Neural progenitor cell (in vitro differentiated cells): ENCODE results near the gene POLE3. TPM values are rescaled to one million over a fixed set of nuclear protein-coding genes. Genes with fewer than 3 reads are reported as not detected.
A peak's percentile ranks its signal among the peaks of the same experiment; 100 is the strongest.

ENCODE experiments used
- DNase-seq: peaks from one replicate; pipeline ENCODE4 v3.0.0-alpha.2; 2016; ENCODE audit warnings: low spot score
- H2AFZ ChIP-seq: fragments of 200-600 bp; sonication (generic); replicated peaks from 2 replicates; pipeline ENCODE4 v1.6.1; 2016; ENCODE audit warnings: antibody characterized with exemption
- H3F3A ChIP-seq: fragments of 200-600 bp; sonication (generic); 2 replicates; pipeline ENCODE4 v1.6.1; 2016; ENCODE audit warnings: antibody characterized with exemption, low read depth
- H3K27ac ChIP-seq: fragments of 200-600 bp; sonication (generic); 2 replicates; pipeline ENCODE4 v1.5.1; 2016; ENCODE audit warnings: mild to moderate bottlenecking
- H3K27me3 ChIP-seq: fragments of 200-600 bp; sonication (generic); 2 replicates; pipeline ENCODE4 v1.6.1; 2016; ENCODE audit warnings: mild to moderate bottlenecking, moderate library complexity
- H3K36me3 ChIP-seq: fragments of 200-600 bp; sonication (generic); 2 replicates; pipeline ENCODE4 v1.5.1; 2016
- H3K4me1 ChIP-seq: fragments of 200-600 bp; sonication (generic); 2 replicates; pipeline ENCODE4 v1.6.1; 2016; ENCODE audit warnings: mixed run types
- H3K4me2 ChIP-seq: fragments of 200-600 bp; sonication (generic); 2 replicates; pipeline ENCODE4 v1.6.1; 2016
- H3K4me3 ChIP-seq: fragments of 200-600 bp; sonication (generic); 2 replicates; pipeline ENCODE4 v1.5.1; 2016
- H3K79me2 ChIP-seq: fragments of 200-600 bp; sonication (generic); 2 replicates; pipeline ENCODE4 v1.6.1; 2016; ENCODE audit warnings: low read depth
- H3K9ac ChIP-seq: fragments of 200-600 bp; sonication (generic); 2 replicates; pipeline ENCODE4 v1.6.1; 2016
- H3K9me3 ChIP-seq: fragments of 200-600 bp; sonication (generic); 2 replicates; pipeline ENCODE4 v1.5.1; 2016; ENCODE audit warnings: low read depth
- H4K20me1 ChIP-seq: fragments of 200-600 bp; sonication (generic); 2 replicates; pipeline ENCODE4 v1.6.1; 2016; ENCODE audit warnings: low read depth
- H3K27ac Mint-ChIP-seq: 3 replicates; pipeline ENCODE4 v1.8.0; 2021; ENCODE audit warnings: mixed read lengths
- H3K27me3 Mint-ChIP-seq: 2 replicates; pipeline ENCODE4 v1.8.0; 2022; ENCODE audit warnings: low read depth, mild to moderate bottlenecking, inconsistent platforms, moderate library complexity, mixed read lengths; ENCODE audit not compliant: insufficient read depth
- H3K36me3 Mint-ChIP-seq: 3 replicates; pipeline ENCODE4 v1.8.0; 2021; ENCODE audit warnings: mixed read lengths
- H3K4me1 Mint-ChIP-seq: 3 replicates; pipeline ENCODE4 v1.8.0; 2021; ENCODE audit warnings: mixed read lengths
- H3K4me3 Mint-ChIP-seq: 3 replicates; pipeline ENCODE4 v1.8.0; 2021; ENCODE audit warnings: mild to moderate bottlenecking, moderate library complexity, mixed read lengths
- H3K9me3 Mint-ChIP-seq: 3 replicates; pipeline ENCODE4 v1.8.0; 2020; ENCODE audit warnings: mixed read lengths
- EZH2 ChIP-seq: fragments of 200-600 bp; sonication (generic); IDR thresholded peaks from 2 replicates; pipeline ENCODE4 v1.6.1; 2017; ENCODE audit warnings: antibody characterized with exemption, mild to moderate bottlenecking, moderate library complexity
- EZH2phosphoT487 ChIP-seq: fragments of 200-600 bp; sonication (generic); IDR thresholded peaks from 2 replicates; pipeline ENCODE4 v1.6.1; 2017; ENCODE audit warnings: antibody characterized with exemption
- total RNA-seq: library from RNA; depleted of rRNA; stranded (reverse); fragments of >200 nt; gene quantifications from 2 replicates; pipeline ENCODE4 v1.2.3, GENCODE V29; 2015; ENCODE audit warnings: low replicate concordance
- TF ChIP-seq, protein P1 (sequence below): fragments of 200-600 bp; sonication (generic); IDR thresholded peaks from 2 replicates; pipeline ENCODE4 v1.5.1; 2017; ENCODE audit warnings: antibody characterized with exemption, mild to moderate bottlenecking

Gene POLE3
- total RNA-seq, 1 donor from 2014 or later = 57.8 TPM

DNA sequence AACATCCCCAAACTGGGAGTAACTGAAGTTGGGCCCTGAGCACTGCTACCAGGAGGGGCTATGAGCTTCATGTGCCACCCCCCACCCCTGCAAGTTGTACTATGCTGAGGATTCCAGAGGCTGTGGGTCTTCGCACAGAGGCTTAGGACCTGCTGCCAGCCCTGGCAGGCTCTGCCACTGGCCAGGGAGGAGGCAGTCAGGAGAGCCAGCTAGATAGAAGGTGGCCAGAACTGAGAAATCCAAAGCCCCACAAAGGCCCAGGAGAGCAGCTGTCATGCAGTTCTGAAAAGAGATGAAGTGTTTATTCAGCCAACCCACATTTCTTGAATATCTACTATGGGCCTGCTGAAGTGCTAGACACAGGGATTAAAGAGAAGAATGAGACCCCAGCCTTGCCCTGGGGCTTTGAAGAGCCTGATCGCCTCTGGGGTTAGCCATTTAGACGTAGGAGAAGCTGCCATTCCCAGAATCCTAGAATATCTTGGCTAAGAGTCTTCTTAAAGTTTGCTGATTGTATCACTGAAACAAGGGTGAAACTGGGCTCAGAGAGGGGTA is 10.8 kb downstream of the POLE3 start:
- no peak for DNase-seq
- H3K27me3 Mint-ChIP-seq = no peaks in the 10 kb centered on the region
- H3K4me3 Mint-ChIP-seq = peak overlapping the region; percentile 94

DNA sequence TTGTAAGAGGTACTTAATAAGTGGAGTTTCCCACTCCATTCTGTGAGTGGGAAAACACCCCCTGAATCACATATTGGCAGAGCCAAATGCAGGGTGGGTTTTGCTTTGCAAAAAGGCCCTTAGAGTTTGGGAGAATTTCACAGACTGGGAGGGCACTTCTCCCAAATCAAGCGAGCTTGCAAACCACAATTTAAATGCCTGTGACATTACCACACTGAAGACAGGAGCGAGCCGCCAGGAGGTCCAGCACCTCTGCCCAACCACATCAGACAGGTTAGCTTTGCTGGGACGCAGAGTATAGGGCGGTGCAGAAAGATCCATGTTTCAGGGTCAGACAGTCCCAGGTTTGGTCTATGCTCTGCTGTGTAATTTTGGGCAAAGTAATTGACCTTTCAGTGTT is 11.7 kb downstream of the POLE3 start:
- Histone ChIP-seq H3K79me2 (peaks cover 13% of the 10 kb centered on the region), H4K20me1 (peaks cover 6% of the 10 kb centered on the region), H3K9ac (no peak overlapping the region), H3K27ac (no peak overlapping the region), H3K4me3 (no peak overlapping the region), H3K4me1 (peaks cover 9% of the 10 kb centered on the region), H3K9me3 (no peaks in the 10 kb centered on the region), H3K36me3 (no peaks in the 10 kb centered on the region), H3K4me2 (no peak overlapping the region), H2AFZ (no peak overlapping the region), H3F3A (peaks cover 6% of the 10 kb centered on the region), H3K27me3 (no peaks in the 10 kb centered on the region)
- Mint-ChIP-seq H3K4me3 (peak overlapping the region; percentile 94), H3K4me1 (peaks cover 15% of the 10 kb centered on the region), H3K9me3 (no peaks in the 10 kb centered on the region), H3K27me3 (no peaks in the 10 kb centered on the region), H3K36me3 (no peaks in the 10 kb centered on the region), H3K27ac (no peak overlapping the region)
- TF ChIP-seq EZH2phosphoT487 (no peak), EZH2 (no peak)
- TF ChIP-seq, protein P1, sequence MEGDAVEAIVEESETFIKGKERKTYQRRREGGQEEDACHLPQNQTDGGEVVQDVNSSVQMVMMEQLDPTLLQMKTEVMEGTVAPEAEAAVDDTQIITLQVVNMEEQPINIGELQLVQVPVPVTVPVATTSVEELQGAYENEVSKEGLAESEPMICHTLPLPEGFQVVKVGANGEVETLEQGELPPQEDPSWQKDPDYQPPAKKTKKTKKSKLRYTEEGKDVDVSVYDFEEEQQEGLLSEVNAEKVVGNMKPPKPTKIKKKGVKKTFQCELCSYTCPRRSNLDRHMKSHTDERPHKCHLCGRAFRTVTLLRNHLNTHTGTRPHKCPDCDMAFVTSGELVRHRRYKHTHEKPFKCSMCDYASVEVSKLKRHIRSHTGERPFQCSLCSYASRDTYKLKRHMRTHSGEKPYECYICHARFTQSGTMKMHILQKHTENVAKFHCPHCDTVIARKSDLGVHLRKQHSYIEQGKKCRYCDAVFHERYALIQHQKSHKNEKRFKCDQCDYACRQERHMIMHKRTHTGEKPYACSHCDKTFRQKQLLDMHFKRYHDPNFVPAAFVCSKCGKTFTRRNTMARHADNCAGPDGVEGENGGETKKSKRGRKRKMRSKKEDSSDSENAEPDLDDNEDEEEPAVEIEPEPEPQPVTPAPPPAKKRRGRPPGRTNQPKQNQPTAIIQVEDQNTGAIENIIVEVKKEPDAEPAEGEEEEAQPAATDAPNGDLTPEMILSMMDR = no peak
- DNase-seq = no peak

More for the DNA sequence above, 10.8 kb downstream of the POLE3 start:
- peaks cover 6% of the 10 kb centered on the region for H3F3A ChIP-seq
- H3K36me3 ChIP-seq = no peaks in the 10 kb centered on the region
- no peaks in the 10 kb centered on the region for H3K27me3 ChIP-seq
- peak overlapping the region; percentile 78 for H3K4me2 ChIP-seq
- H3K9me3 Mint-ChIP-seq = no peaks in the 10 kb centered on the region
- no peaks in the 10 kb centered on the region for H3K36me3 Mint-ChIP-seq
- no peaks in the 10 kb centered on the region for H3K9me3 ChIP-seq
- H3K4me1 Mint-ChIP-seq = peaks cover 15% of the 10 kb centered on the region
- no peak overlapping the region for H3K9ac ChIP-seq
- no peak overlapping the region for H3K27ac Mint-ChIP-seq
- H3K27ac ChIP-seq = no peak overlapping the region
- H3K4me1 ChIP-seq = peaks cover 9% of the 10 kb centered on the region
- TF ChIP-seq, protein P1 = no peak
- TF ChIP-seq EZH2phosphoT487 (no peak), EZH2 (no peak)
- peaks cover 13% of the 10 kb centered on the region for H3K79me2 ChIP-seq
- no peak overlapping the region for H2AFZ ChIP-seq
- H4K20me1 ChIP-seq = peaks cover 6% of the 10 kb centered on the region
- H3K4me3 ChIP-seq = peak overlapping the region; percentile 72

DNA sequence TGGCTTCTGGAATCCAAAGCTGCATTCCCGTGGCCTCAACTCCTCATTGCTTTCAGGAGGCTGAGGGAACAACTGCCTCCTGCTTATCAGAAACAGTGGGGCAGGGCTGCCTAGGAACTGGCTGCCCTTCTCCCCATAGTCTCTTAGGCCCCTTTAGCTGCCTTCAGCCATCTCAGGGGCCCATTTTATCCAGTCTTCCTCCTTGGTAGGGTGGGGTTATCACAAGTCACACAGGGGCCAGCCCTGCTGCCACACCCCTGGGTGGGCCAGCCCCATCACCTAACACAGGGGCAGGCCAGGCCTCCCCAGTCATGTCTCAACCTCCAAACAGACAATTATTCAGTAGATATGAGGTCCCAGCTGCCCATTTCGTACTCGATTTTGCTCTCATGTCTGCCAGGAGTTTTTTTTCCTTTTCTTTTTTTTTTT is 13.3 kb downstream of the POLE3 start:
- Mint-ChIP-seq H3K4me1 (peaks cover 15% of the 10 kb centered on the region), H3K27ac (no peak overlapping the region), H3K36me3 (peaks cover 3% of the 10 kb centered on the region), H3K4me3 (no peak overlapping the region), H3K27me3 (no peaks in the 10 kb centered on the region), H3K9me3 (no peaks in the 10 kb centered on the region)
- no peaks in the 10 kb centered on the region for H3K27me3 ChIP-seq
- H3K27ac ChIP-seq = no peak overlapping the region
- H3K4me1 ChIP-seq = peaks cover 9% of the 10 kb centered on the region
- DNase-seq = no peak
- H3K9me3 ChIP-seq = no peaks in the 10 kb centered on the region
- peaks cover 6% of the 10 kb centered on the region for H3F3A ChIP-seq
- H3K4me3 ChIP-seq = no peak overlapping the region
- peaks cover 13% of the 10 kb centered on the region for H3K79me2 ChIP-seq
- H3K9ac ChIP-seq = no peak overlapping the region
- TF ChIP-seq EZH2phosphoT487 (no peak), EZH2 (no peak)
- TF ChIP-seq, protein P1 = no peak
- peaks cover 6% of the 10 kb centered on the region for H4K20me1 ChIP-seq
- no peaks in the 10 kb centered on the region for H3K36me3 ChIP-seq
- no peak overlapping the region for H2AFZ ChIP-seq
- no peak overlapping the region for H3K4me2 ChIP-seq
